ENCODE measurements around the gene EXOC2. TPM values are rescaled to one million over a fixed set of nuclear protein-coding genes. Genes with fewer than 3 reads are reported as not detected.

Gene EXOC2
- total and polyA plus RNA-seq, 5 donors from 2014 or later: 33.1 to 43.6 (median 38.9) TPM

DNA sequence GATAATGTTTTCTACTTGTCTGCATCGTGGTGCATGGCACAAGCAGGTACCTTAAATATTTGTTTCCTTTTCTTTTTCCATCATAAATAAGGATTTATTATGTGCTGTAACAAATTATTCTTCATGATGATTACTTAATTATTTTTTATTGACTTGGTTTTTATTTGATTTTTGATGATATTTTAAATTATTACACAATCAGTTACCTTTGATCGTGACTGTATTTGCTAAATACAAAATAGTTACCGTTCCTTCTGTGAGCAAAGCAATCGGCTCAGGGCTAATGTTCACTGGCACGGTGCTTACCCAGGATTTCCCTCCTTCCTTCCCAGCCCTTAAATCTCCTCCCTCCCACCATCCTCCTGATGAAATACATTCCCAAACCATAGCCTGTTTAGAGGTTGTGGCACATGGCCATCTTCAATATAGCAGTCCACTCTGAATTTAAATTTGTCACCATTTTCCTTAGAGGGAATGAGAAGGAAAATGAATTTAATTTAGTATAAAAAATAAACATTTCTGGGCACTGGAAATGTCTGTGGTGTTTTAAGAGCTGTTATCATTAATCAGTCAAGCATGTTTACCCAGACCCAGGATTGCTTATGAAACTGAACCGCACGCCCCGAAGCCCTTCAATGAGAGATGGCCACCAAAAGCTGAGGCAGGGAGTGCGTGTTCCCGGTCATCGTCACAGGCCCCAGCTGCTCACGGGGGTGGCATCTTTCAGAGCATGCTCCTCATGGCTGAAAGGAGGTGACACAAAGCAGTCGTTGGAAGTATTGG is 23.0 kb upstream of the EXOC2 start:
- H3K27me3 Mint-ChIP-seq: no peaks in the 10 kb centered on the region
- no peaks in the 10 kb centered on the region for H3K9me3 ChIP-seq (ENCODE audit: control insufficient read depth in 2 of 2, low read length in 2 of 2)
- H3K4me3 Mint-ChIP-seq: no peak overlapping the region
- no peaks in the 10 kb centered on the region for H3K36me3 Mint-ChIP-seq
- ATAC-seq (ENCODE audit: low read depth in 2 of 2): no peak
- H3K27ac Mint-ChIP-seq: no peak overlapping the region
- H3K9me3 Mint-ChIP-seq: peaks cover 0 to 4% (median 0%) of the 10 kb centered on the region in 7 donors
- peaks cover 7 to 11% (median 9%) of the 10 kb centered on the region in 4 donors for H3K4me1 Mint-ChIP-seq
- H3K36me3 ChIP-seq (ENCODE audit: control insufficient read depth, insufficient read depth, low read length): no peaks in the 10 kb centered on the region
- H3K4me3 ChIP-seq (ENCODE audit: low read depth, low read length): no peak overlapping the region
- H3K4me1 ChIP-seq (ENCODE audit: control insufficient read depth, insufficient read depth, low read length, poor library complexity, severe bottlenecking): peaks cover 7% of the 10 kb centered on the region
- no peak for DNase-seq
- H3K27ac ChIP-seq (ENCODE audit: insufficient read depth, low read length, poor library complexity, severe bottlenecking): no peak overlapping the region
- no peaks in the 10 kb centered on the region for H3K27me3 ChIP-seq (ENCODE audit: control insufficient read depth, insufficient read depth, low read length)

DNA sequence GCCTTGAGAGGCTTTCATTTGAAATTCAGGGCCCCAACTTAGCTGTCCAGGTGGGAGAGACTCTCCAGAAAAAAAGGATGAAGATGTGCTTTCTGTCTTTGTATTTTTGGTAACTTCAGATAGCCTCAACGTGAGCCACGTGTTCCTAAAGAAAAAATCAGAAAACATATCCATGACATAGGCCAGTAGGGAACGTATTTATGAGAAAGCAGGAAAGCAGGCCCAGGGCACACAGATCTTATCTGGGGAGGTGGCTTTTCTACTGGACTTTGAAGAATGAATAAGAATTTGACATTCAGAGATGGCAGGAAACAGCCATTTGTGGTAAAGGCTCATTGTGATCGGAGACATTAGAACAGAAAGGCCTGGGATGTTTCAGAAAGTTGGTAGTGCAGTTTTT is 21.2 kb upstream of the EXOC2 start:
- H3K27me3 ChIP-seq (ENCODE audit: control insufficient read depth, insufficient read depth, low read length): no peaks in the 10 kb centered on the region
- H3K36me3 Mint-ChIP-seq: no peaks in the 10 kb centered on the region
- H3K36me3 ChIP-seq (ENCODE audit: control insufficient read depth, insufficient read depth, low read length): no peaks in the 10 kb centered on the region
- peaks cover 0 to 4% (median 0%) of the 10 kb centered on the region in 7 donors for H3K9me3 Mint-ChIP-seq
- peak overlapping the region in 1 of 3 donors; percentile 55 for H3K27ac Mint-ChIP-seq
- DNase-seq (no peak), ATAC-seq (ENCODE audit: low read depth in 2 of 2) (no peak)
- no peaks in the 10 kb centered on the region for H3K27me3 Mint-ChIP-seq
- no peaks in the 10 kb centered on the region for H3K9me3 ChIP-seq (ENCODE audit: control insufficient read depth in 2 of 2, low read length in 2 of 2)
- H3K27ac ChIP-seq (ENCODE audit: insufficient read depth, low read length, poor library complexity, severe bottlenecking): no peak overlapping the region
- H3K4me3 ChIP-seq (ENCODE audit: low read depth, low read length): no peak overlapping the region
- peaks cover 12 to 25% (median 18%) of the 10 kb centered on the region in 4 donors for H3K4me1 Mint-ChIP-seq
- peaks cover 15% of the 10 kb centered on the region for H3K4me1 ChIP-seq (ENCODE audit: control insufficient read depth, insufficient read depth, low read length, poor library complexity, severe bottlenecking)
- peak overlapping the region in 1 of 4 donors; percentile 3 for H3K4me3 Mint-ChIP-seq

DNA sequence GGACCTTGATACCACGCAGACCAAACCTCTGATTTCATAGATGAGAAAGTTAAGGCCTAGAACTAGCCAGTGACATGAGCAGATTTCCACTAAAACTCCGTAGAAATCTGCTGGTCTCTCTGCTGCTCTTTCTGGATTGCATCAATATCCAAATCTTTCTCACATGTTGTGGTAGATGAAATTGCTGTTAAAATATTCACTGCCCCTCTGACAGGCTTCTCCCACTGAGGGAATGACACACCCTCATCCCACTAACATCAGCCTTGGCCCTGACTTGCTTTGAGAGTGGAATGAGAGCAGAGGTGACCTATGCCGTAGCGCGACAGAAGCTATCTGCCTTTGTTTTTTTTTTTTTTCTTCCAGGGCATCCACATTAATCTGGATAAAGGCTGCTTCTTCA is 20.4 kb upstream of the EXOC2 start:
- H3K4me1 ChIP-seq (ENCODE audit: control insufficient read depth, insufficient read depth, low read length, poor library complexity, severe bottlenecking): peaks cover 15% of the 10 kb centered on the region
- H3K4me3 ChIP-seq (ENCODE audit: low read depth, low read length): no peak overlapping the region
- Mint-ChIP-seq H3K4me1 (peaks cover 12 to 25% (median 18%) of the 10 kb centered on the region in 4 donors), H3K4me3 (peak overlapping the region in 2 of 4 donors; percentile 21 to 67), H3K27me3 (no peaks in the 10 kb centered on the region), H3K27ac (peak overlapping the region in 1 of 3 donors; percentile 48), H3K36me3 (no peaks in the 10 kb centered on the region), H3K9me3 (peaks cover 0 to 4% (median 0%) of the 10 kb centered on the region in 7 donors)
- no peaks in the 10 kb centered on the region for H3K9me3 ChIP-seq (ENCODE audit: control insufficient read depth in 2 of 2, low read length in 2 of 2)
- no peak overlapping the region for H3K27ac ChIP-seq (ENCODE audit: insufficient read depth, low read length, poor library complexity, severe bottlenecking)
- no peak for DNase-seq
- H3K27me3 ChIP-seq (ENCODE audit: control insufficient read depth, insufficient read depth, low read length): no peaks in the 10 kb centered on the region
- H3K36me3 ChIP-seq (ENCODE audit: control insufficient read depth, insufficient read depth, low read length): no peaks in the 10 kb centered on the region
- ATAC-seq (ENCODE audit: low read depth in 2 of 2): no peak

DNA sequence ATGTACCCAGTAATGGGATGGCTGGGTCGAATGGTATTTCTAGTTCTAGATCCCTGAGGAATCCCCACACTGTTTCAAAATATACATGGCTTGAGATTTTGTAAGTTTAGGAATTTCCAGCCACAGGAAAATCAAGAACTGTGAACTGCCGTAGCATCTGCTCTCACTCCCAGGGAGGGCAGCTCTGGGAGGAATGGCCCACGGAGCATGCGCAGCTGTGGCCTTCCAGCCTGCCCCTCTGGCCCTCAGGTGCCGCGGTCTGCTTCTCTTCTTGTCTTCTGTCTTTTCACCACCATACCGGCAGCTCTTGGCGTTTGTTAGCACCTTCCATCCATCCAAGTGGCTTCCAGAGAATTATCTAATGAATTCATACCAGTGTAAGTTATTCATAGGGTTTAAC is 19.9 kb upstream of the EXOC2 start:
- peak overlapping the region in 3 of 4 donors; percentile 21 to 67 (median 47) for H3K4me3 Mint-ChIP-seq
- Histone ChIP-seq H3K36me3 (ENCODE audit: control insufficient read depth, insufficient read depth, low read length) (no peaks in the 10 kb centered on the region), H3K9me3 (ENCODE audit: control insufficient read depth in 2 of 2, low read length in 2 of 2) (no peaks in the 10 kb centered on the region), H3K4me1 (ENCODE audit: control insufficient read depth, insufficient read depth, low read length, poor library complexity, severe bottlenecking) (peaks cover 15% of the 10 kb centered on the region), H3K27ac (ENCODE audit: insufficient read depth, low read length, poor library complexity, severe bottlenecking) (no peak overlapping the region), H3K27me3 (ENCODE audit: control insufficient read depth, insufficient read depth, low read length) (no peaks in the 10 kb centered on the region), H3K4me3 (ENCODE audit: low read depth, low read length) (no peak overlapping the region)
- no peaks in the 10 kb centered on the region for H3K36me3 Mint-ChIP-seq
- H3K4me1 Mint-ChIP-seq: peaks cover 12 to 25% (median 20%) of the 10 kb centered on the region in 4 donors
- no peaks in the 10 kb centered on the region for H3K27me3 Mint-ChIP-seq
- ATAC-seq (ENCODE audit: low read depth in 2 of 2) (no peak), DNase-seq (no peak)
- H3K27ac Mint-ChIP-seq: peak overlapping the region in 1 of 3 donors; percentile 48
- peaks cover 0 to 4% (median 0%) of the 10 kb centered on the region in 7 donors for H3K9me3 Mint-ChIP-seq

DNA sequence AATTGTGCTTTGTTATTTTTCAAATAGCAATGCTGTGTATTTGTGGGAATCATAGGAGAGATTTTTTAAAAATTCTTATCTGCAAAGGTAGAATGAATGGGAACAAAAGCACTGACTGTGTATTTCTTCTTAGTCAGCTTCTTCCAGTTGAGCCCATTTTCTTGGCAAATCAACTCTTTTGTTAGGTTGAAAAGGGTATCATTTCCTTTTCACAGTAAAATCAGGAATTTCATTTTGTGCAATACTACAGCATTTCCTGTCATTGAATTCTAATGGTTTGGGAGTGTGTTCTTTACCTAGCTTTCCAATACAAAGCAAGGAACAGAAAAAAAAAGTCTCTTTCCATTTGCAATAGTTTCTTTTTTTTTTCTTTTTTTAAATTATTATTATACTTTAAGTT is 19.0 kb upstream of the EXOC2 start:
- H3K9me3 Mint-ChIP-seq: peaks cover 0 to 3% (median 0%) of the 10 kb centered on the region in 7 donors
- peaks cover 12 to 25% (median 20%) of the 10 kb centered on the region in 4 donors for H3K4me1 Mint-ChIP-seq
- H3K27ac ChIP-seq (ENCODE audit: insufficient read depth, low read length, poor library complexity, severe bottlenecking): peak overlapping the region; percentile 84
- H3K36me3 Mint-ChIP-seq: no peaks in the 10 kb centered on the region
- DNase-seq: no peak
- H3K4me3 Mint-ChIP-seq: peak overlapping the region; percentile 95 to 99 (median 98)
- H3K9me3 ChIP-seq (ENCODE audit: control insufficient read depth in 2 of 2, low read length in 2 of 2): no peaks in the 10 kb centered on the region
- peak overlapping the region; percentile 95 for H3K4me3 ChIP-seq (ENCODE audit: low read depth, low read length)
- H3K27me3 ChIP-seq (ENCODE audit: control insufficient read depth, insufficient read depth, low read length): no peaks in the 10 kb centered on the region
- no peaks in the 10 kb centered on the region for H3K36me3 ChIP-seq (ENCODE audit: control insufficient read depth, insufficient read depth, low read length)
- ATAC-seq (ENCODE audit: low read depth in 2 of 2): no peak
- H3K27ac Mint-ChIP-seq: peak overlapping the region; percentile 97 to 99 (median 99)
- peaks cover 15% of the 10 kb centered on the region for H3K4me1 ChIP-seq (ENCODE audit: control insufficient read depth, insufficient read depth, low read length, poor library complexity, severe bottlenecking)
- peaks cover 5% of the 10 kb centered on the region for H3K27me3 Mint-ChIP-seq

DNA sequence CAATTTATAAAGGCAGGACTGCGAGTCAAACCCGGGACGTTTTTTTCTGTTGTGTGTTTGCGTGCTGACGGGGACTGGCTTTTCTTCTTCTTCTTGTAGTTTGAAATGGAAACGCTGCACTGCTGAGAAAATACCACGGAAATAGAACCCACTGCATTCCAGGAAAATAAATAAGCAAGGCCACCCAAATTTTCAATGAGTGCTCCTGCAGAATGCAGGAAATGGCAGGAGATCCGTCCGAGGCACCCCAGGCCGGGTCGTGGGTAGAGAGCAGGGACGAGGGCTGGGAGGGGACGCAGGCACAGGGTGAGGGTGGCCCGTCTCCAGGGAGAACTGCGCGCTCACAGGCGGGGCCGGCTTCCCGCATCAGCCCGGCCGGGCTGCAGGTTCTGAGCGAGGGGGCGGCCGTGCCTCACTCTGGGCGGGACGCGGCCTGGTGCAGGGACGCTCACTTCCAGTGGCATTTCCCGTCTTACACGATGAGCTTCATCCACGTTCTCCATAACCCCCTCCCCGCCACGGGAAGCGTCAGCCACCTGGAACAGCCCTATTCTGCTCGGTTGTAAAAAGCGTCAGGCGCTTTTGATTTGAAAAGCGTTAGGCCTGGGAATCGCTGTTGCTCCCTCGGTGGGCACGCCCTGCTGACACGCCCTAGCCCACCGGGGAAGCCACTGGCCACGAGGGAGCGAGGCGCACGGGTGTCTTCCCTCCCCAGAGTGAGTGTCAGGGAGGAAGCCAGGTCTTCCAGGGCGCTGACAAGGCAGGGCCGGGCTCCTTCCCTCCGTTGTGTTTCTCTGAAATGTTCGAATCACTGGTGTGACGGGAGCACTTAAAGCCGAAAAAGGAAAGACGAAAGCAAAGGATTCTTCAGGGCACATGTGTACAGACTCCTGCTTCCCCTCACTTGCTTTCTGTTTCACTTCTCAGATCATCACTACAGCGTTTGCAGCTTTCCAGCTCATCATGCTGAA is 17.9 kb upstream of the EXOC2 start:
- DNase-seq (peak; percentile 12 to 87 (median 63)), ATAC-seq (ENCODE audit: low read depth in 2 of 2) (peak; percentile 84 to 85)
- no peaks in the 10 kb centered on the region for H3K27me3 ChIP-seq (ENCODE audit: control insufficient read depth, insufficient read depth, low read length)
- peak overlapping the region; percentile 95 for H3K4me3 ChIP-seq (ENCODE audit: low read depth, low read length)
- H3K4me1 ChIP-seq (ENCODE audit: control insufficient read depth, insufficient read depth, low read length, poor library complexity, severe bottlenecking): peaks cover 15% of the 10 kb centered on the region
- H3K36me3 ChIP-seq (ENCODE audit: control insufficient read depth, insufficient read depth, low read length): no peaks in the 10 kb centered on the region
- peak overlapping the region; percentile 97 to 99 (median 99) for H3K27ac Mint-ChIP-seq
- no peaks in the 10 kb centered on the region for H3K9me3 ChIP-seq (ENCODE audit: control insufficient read depth in 2 of 2, low read length in 2 of 2)
- H3K27ac ChIP-seq (ENCODE audit: insufficient read depth, low read length, poor library complexity, severe bottlenecking): peak overlapping the region; percentile 84
- peak overlapping the region; percentile 95 to 99 (median 98) for H3K4me3 Mint-ChIP-seq
- peaks cover 5% of the 10 kb centered on the region for H3K27me3 Mint-ChIP-seq
- H3K9me3 Mint-ChIP-seq: no peaks in the 10 kb centered on the region
- no peaks in the 10 kb centered on the region for H3K36me3 Mint-ChIP-seq
- peaks cover 12 to 25% (median 20%) of the 10 kb centered on the region in 4 donors for H3K4me1 Mint-ChIP-seq

DNA sequence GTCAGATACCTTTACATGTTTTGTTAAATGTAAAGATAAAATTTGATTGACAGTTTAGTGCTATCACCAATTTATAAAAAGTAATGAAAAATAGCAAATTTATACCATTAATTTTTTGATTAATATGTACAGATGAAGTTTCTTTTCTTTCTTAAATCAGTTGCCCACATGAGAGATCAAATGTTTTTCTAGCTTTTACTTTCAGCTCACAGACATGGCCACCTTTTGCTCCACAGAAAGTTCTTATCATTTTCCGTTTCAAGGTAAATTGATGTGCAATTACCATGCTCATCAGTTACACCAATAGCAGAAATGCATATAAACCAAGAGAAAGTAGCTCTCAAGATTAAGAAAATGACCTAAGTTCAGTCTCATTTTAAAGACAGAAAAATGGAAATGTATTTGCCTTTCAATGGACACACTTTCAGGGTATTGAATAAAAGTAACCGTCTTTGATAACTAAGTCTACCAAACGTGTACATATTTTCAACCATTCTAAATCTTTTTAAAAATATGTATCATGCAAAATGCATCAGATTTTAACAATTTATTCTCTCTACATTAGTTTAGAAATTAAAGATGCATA is 16.6 kb upstream of the EXOC2 start:
- Mint-ChIP-seq H3K27ac (peak overlapping the region; percentile 32 to 99 (median 71)), H3K9me3 (no peaks in the 10 kb centered on the region), H3K4me3 (peak overlapping the region; percentile 95 to 99 (median 98)), H3K36me3 (no peaks in the 10 kb centered on the region), H3K27me3 (peaks cover 10% of the 10 kb centered on the region), H3K4me1 (peaks cover 12 to 25% (median 20%) of the 10 kb centered on the region in 4 donors)
- Histone ChIP-seq H3K9me3 (ENCODE audit: control insufficient read depth in 2 of 2, low read length in 2 of 2) (no peaks in the 10 kb centered on the region), H3K4me1 (ENCODE audit: control insufficient read depth, insufficient read depth, low read length, poor library complexity, severe bottlenecking) (peaks cover 15% of the 10 kb centered on the region), H3K36me3 (ENCODE audit: control insufficient read depth, insufficient read depth, low read length) (no peaks in the 10 kb centered on the region), H3K4me3 (ENCODE audit: low read depth, low read length) (no peak overlapping the region), H3K27me3 (ENCODE audit: control insufficient read depth, insufficient read depth, low read length) (no peaks in the 10 kb centered on the region), H3K27ac (ENCODE audit: insufficient read depth, low read length, poor library complexity, severe bottlenecking) (no peak overlapping the region)
- ATAC-seq (ENCODE audit: low read depth in 2 of 2) (no peak), DNase-seq (no peak)
